Activated CD4-positive, alpha-beta T cell treated with anti-CD3 and anti-CD28 coated beads for 36 hours (primary cell): Measurements from ENCODE around the gene ATG10. TPM values are rescaled to one million over a fixed set of nuclear protein-coding genes. Genes with fewer than 3 reads are reported as not detected.

ENCODE experiments used
- ATAC-seq: fragments of 200-7000 bp; cut with Tn5 transposase; one replicate; pipeline ENCODE4 v1.10.0; 2021; ENCODE audit warnings: mild to moderate bottlenecking, moderate library complexity
- CTCF ChIA-PET: fragments of 350-600 bp; sonication (Branson Sonifier 250); formaldehyde crosslinking; loops from one replicate; lab custom pipeline; 2021; ENCODE audit warnings: antibody characterized with exemption; lab: Charles Lee
- POLR2A ChIA-PET: fragments of 350-600 bp; sonication (Branson Sonifier 250); formaldehyde crosslinking; loops from one replicate; lab custom pipeline; 2021; ENCODE audit warnings: antibody characterized with exemption, inconsistent platforms; lab: Charles Lee
- DNase-seq: peaks from one replicate; pipeline ENCODE4 v3.0.0-alpha.2; 2020
- H3K27ac Mint-ChIP-seq: one replicate; pipeline ENCODE4 v1.8.0; 2021; ENCODE audit warnings: mixed read lengths
- H3K27me3 Mint-ChIP-seq: one replicate; pipeline ENCODE4 v1.8.0; 2021; ENCODE audit warnings: mixed read lengths
- H3K36me3 Mint-ChIP-seq: one replicate; pipeline ENCODE4 v1.8.0; 2021; ENCODE audit warnings: low read depth, mixed read lengths
- H3K4me1 Mint-ChIP-seq: one replicate; pipeline ENCODE4 v1.8.0; 2021; ENCODE audit warnings: mixed read lengths
- H3K4me3 Mint-ChIP-seq: one replicate; pipeline ENCODE4 v1.8.0; 2021; ENCODE audit warnings: mild to moderate bottlenecking, moderate library complexity, mixed read lengths
- H3K9me3 Mint-ChIP-seq: one replicate; pipeline ENCODE4 v1.8.0; 2021; ENCODE audit warnings: low read depth, mixed read lengths
- intact Hi-C, 2 experiments: fragments of 100-400 bp; cut with DNase I in 1 of 2; cut with micrococcal nuclease in 1 of 2; formaldehyde crosslinking; loops; one replicate each; pipeline versions ENCODE4 v1.14.2 to v1.15.1; 2022 to 2024; cut with DNase I, micrococcal nuclease
- total RNA-seq, 2 experiments: library from RNA; stranded (reverse); gene quantifications; one replicate each; pipeline ENCODE4 v1.2.3, GENCODE V29; 2021

The ATG10 gene
- total RNA-seq, 2 experiments from 2014 or later: 4.7 to 8.1 TPM

DNA sequence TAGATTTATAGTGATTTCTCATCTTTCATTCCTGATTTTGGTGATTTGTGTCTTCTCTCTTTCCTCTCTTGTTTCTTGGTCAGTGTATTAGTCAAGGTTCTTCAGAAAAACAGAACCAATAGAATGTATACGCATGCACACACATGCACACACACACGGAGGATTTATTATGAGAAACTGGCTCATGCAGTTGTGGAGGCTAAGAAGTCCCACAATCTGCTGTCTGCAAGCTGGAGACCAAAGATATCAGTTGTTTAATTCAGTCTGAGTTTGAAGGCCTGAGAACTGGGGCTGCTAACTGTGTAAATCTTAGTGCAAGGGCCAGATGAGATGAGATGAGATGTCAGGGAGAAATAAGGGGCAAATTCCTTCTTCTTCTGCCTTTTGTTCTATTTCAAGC lies 312.1 kb downstream of the ATG10 start:
- Mint-ChIP-seq H3K9me3 (no peaks in the 10 kb centered on the region), H3K27me3 (no peaks in the 10 kb centered on the region), H3K4me1 (peaks cover 20% of the 10 kb centered on the region), H3K36me3 (no peaks in the 10 kb centered on the region), H3K4me3 (no peak overlapping the region), H3K27ac (no peak overlapping the region)
- ATAC-seq: no peak
- DNase-seq: no peak
- ChIA-PET POLR2A (no interaction called here), CTCF (no interaction called here)
- intact Hi-C loops: no loop called here

- POLR2A ChIA-PET: no interaction called here
- no peak overlapping the region for H3K4me3 Mint-ChIP-seq
- no peaks in the 10 kb centered on the region for H3K36me3 Mint-ChIP-seq
Measured at GRCh38 chr5:82285206-82285605, 313.4 kb downstream of the ATG10 start.

GRCh38 chr5:82287625-82288024 lies 315.8 kb downstream of the ATG10 start:
- DNase-seq: no peak
- no peaks in the 10 kb centered on the region for H3K36me3 Mint-ChIP-seq
- ChIA-PET POLR2A (no interaction called here), CTCF (interaction anchor here (0.7 to 1.2 kb wide), 2 partner anchors 22 to 349 kb away, joined by 3 read pairs; no protein-coding TSS in a partner anchor)
- no peaks in the 10 kb centered on the region for H3K27me3 Mint-ChIP-seq
- no peak overlapping the region for H3K4me3 Mint-ChIP-seq
- no peak for ATAC-seq
- H3K27ac Mint-ChIP-seq: no peak overlapping the region
- intact Hi-C loops: no loop called here
- no peaks in the 10 kb centered on the region for H3K4me1 Mint-ChIP-seq
- no peaks in the 10 kb centered on the region for H3K9me3 Mint-ChIP-seq

More at GRCh38 chr5:82285206-82285605, 313.4 kb downstream of the ATG10 start:
- CTCF ChIA-PET: no interaction called here
- DNase-seq (no peak), ATAC-seq (no peak)
- H3K9me3 Mint-ChIP-seq: no peaks in the 10 kb centered on the region
- H3K4me1 Mint-ChIP-seq: peaks cover 10% of the 10 kb centered on the region
- no peaks in the 10 kb centered on the region for H3K27me3 Mint-ChIP-seq
- intact Hi-C loops: no loop called here
- H3K27ac Mint-ChIP-seq: no peak overlapping the region

DNA sequence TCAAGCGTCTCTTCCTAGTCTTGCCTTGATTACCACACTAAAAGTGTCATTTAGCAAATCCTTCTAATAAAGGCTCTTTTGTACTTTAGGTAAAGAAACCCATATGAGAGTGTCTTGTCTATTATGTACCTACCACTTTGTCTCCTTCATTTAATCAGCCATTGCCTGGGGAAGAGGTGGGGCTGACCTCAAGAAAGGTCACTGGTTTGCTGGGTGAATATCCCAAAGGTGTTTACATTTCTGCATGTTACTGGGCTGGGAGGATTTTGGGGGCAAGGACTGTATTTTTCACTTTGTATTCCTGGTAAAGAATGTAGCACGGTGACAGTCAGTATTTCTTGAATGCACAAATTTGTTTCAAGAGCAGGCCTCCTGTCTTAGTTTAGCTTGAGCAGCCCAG lies 318.2 kb downstream of the ATG10 start:
- ATAC-seq (no peak), DNase-seq (no peak)
- Mint-ChIP-seq H3K36me3 (no peaks in the 10 kb centered on the region), H3K4me1 (no peaks in the 10 kb centered on the region), H3K9me3 (no peaks in the 10 kb centered on the region), H3K27ac (no peak overlapping the region), H3K27me3 (no peaks in the 10 kb centered on the region), H3K4me3 (no peak overlapping the region)
- ChIA-PET POLR2A (no interaction called here), CTCF (no interaction called here)
- intact Hi-C loops: no loop called here

GRCh38 chr5:82290908-82291307 lies 319.1 kb downstream of the ATG10 start:
- Mint-ChIP-seq H3K27ac (no peak overlapping the region), H3K27me3 (no peaks in the 10 kb centered on the region), H3K36me3 (no peaks in the 10 kb centered on the region), H3K4me3 (no peak overlapping the region), H3K9me3 (no peaks in the 10 kb centered on the region), H3K4me1 (peaks cover 3% of the 10 kb centered on the region)
- intact Hi-C loops: no loop called here
- ATAC-seq: no peak
- POLR2A ChIA-PET: no interaction called here
- CTCF ChIA-PET: no interaction called here
- DNase-seq: no peak

GRCh38 chr5:82291420-82291819 lies 319.6 kb downstream of the ATG10 start:
- DNase-seq: no peak
- H3K27ac Mint-ChIP-seq: no peak overlapping the region
- no peaks in the 10 kb centered on the region for H3K27me3 Mint-ChIP-seq
- ChIA-PET POLR2A (no interaction called here), CTCF (no interaction called here)
- intact Hi-C loops: no loop called here
- H3K4me3 Mint-ChIP-seq: no peak overlapping the region
- peaks cover 5% of the 10 kb centered on the region for H3K4me1 Mint-ChIP-seq
- H3K36me3 Mint-ChIP-seq: no peaks in the 10 kb centered on the region
- ATAC-seq: no peak
- H3K9me3 Mint-ChIP-seq: no peaks in the 10 kb centered on the region

GRCh38 chr5:82295144-82295543 lies 323.3 kb downstream of the ATG10 start:
- ATAC-seq (no peak), DNase-seq (no peak)
- Mint-ChIP-seq H3K4me1 (peaks cover 5% of the 10 kb centered on the region), H3K27me3 (no peaks in the 10 kb centered on the region), H3K36me3 (no peaks in the 10 kb centered on the region), H3K27ac (no peak overlapping the region), H3K4me3 (no peak overlapping the region), H3K9me3 (no peaks in the 10 kb centered on the region)
- CTCF ChIA-PET: interaction anchor here (0.6 to 0.9 kb wide), 2 partner anchors 16 to 41 kb away, joined by 3 read pairs; no protein-coding TSS in a partner anchor
- POLR2A ChIA-PET: no interaction called here
- intact Hi-C loops: no loop called here

DNA sequence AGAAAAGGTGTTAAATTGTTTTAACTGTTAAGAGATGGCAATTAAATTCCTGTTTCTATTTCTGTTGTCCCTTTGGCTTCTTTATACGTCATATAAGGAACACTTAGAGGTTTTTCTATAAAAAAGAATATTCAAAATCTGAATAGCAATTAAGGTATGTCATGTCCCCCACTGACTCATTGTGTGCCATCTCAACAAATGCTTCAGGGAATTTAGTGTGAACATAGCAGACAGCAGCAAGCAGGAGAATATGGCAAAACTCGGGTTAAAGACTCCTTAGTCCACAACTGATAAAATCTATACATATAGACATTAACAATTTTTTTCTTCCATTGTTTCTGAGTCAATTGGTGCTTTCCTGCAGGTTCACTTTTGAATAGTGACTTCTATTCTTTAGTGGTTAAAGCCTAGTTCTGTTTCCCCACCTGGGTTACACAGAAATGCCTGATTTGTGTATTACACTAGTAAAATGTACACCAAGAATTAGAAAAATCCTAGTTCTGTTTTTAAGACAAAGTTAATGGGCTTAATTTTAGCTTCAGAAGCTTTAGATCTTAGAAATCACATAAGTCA lies 324.2 kb downstream of the ATG10 start:
- ChIA-PET CTCF (interaction anchor here (0.8 to 0.9 kb wide), 2 partner anchors 16 to 40 kb away, joined by 3 read pairs; no protein-coding TSS in a partner anchor), POLR2A (no interaction called here)
- H3K27ac Mint-ChIP-seq: no peak overlapping the region

GRCh38 chr5:82296929-82297328 lies 325.1 kb downstream of the ATG10 start:
- POLR2A ChIA-PET: interaction anchor here (0.7 kb wide), 1 partner anchor 22 kb away, joined by 3 read pairs; no protein-coding TSS in a partner anchor
- Mint-ChIP-seq H3K9me3 (no peaks in the 10 kb centered on the region), H3K27ac (no peak overlapping the region), H3K4me1 (peaks cover 5% of the 10 kb centered on the region), H3K36me3 (no peaks in the 10 kb centered on the region), H3K4me3 (no peak overlapping the region), H3K27me3 (no peaks in the 10 kb centered on the region)
- DNase-seq (no peak), ATAC-seq (no peak)
- CTCF ChIA-PET: no interaction called here
- intact Hi-C loops: no loop called here

More for the DNA sequence above, 324.2 kb downstream of the ATG10 start:
- Mint-ChIP-seq H3K27me3 (no peaks in the 10 kb centered on the region), H3K9me3 (no peaks in the 10 kb centered on the region), H3K4me3 (no peak overlapping the region), H3K36me3 (no peaks in the 10 kb centered on the region), H3K4me1 (peaks cover 5% of the 10 kb centered on the region)
- DNase-seq: no peak
- intact Hi-C loops: no loop called here
- peak; percentile 42 for ATAC-seq

- Mint-ChIP-seq H3K27ac (no peak overlapping the region), H3K27me3 (no peaks in the 10 kb centered on the region), H3K4me1 (peaks cover 5% of the 10 kb centered on the region), H3K9me3 (no peaks in the 10 kb centered on the region), H3K36me3 (no peaks in the 10 kb centered on the region), H3K4me3 (no peak overlapping the region)
- CTCF ChIA-PET: interaction anchor here (0.9 to 1.2 kb wide), 2 partner anchors 14 to 30 kb away, joined by 3 to 4 read pairs; no protein-coding TSS in a partner anchor
- ATAC-seq (no peak), DNase-seq (no peak)
- POLR2A ChIA-PET: no interaction called here
- intact Hi-C loops: no loop called here
Measured at GRCh38 chr5:82297711-82298110, 325.9 kb downstream of the ATG10 start.

GRCh38 chr5:82298668-82299067 lies 326.8 kb downstream of the ATG10 start:
- ChIA-PET CTCF (interaction anchor here (1.1 to 1.2 kb wide), 2 partner anchors 9 to 29 kb away, joined by 4 read pairs; no protein-coding TSS in a partner anchor), POLR2A (no interaction called here)
- Mint-ChIP-seq H3K27ac (no peak overlapping the region), H3K27me3 (no peaks in the 10 kb centered on the region), H3K4me1 (peaks cover 5% of the 10 kb centered on the region), H3K9me3 (no peaks in the 10 kb centered on the region), H3K36me3 (no peaks in the 10 kb centered on the region), H3K4me3 (no peak overlapping the region)
- DNase-seq: no peak
- ATAC-seq: no peak
- intact Hi-C loops: no loop called here

DNA sequence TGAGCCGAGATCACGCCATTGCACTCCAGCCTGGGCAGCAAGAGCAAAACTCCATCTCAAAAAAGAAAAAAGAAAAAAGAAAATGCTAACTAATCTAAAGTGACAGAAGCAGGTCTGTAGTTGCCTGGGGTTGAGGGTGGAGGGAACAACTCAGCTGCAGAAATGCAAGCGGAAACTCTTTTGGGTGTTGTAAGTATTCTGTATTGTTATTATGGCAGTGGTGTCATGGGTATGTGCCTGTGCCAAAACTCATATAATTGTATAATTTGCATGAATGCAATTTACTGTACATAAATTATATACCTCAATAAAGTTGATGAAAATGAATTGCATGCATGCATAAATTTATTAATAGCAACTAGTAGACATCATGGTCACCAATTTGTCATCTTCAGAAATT lies 329.4 kb downstream of the ATG10 start:
- ChIA-PET POLR2A (no interaction called here), CTCF (no interaction called here)
- Mint-ChIP-seq H3K9me3 (no peaks in the 10 kb centered on the region), H3K4me3 (no peak overlapping the region), H3K4me1 (no peaks in the 10 kb centered on the region), H3K27me3 (no peaks in the 10 kb centered on the region), H3K36me3 (no peaks in the 10 kb centered on the region), H3K27ac (no peak overlapping the region)
- ATAC-seq (no peak), DNase-seq (no peak)
- intact Hi-C loops: no loop called here
